HG02885 (cell line): Measurements from ENCODE around the gene CCNL2.
"Not testable (repeated sequence)": the region's sequence is repeated elsewhere in the genome, so short reads cannot be mapped to it uniquely, and the experiment has no call there.

Experiments
- ATAC-seq: cut with Tn5 transposase; IDR thresholded peaks from one replicate; pipeline ENCODE4 v1.9.1; 2021; ENCODE audit warnings: mild to moderate bottlenecking; ENCODE audit not compliant: unreplicated experiment, poor library complexity

CCNL2 gene

GRCh38 chr1:1432951-1433803 lies 34.0 kb upstream of the CCNL2 start:
- ATAC-seq = no peak

DNA sequence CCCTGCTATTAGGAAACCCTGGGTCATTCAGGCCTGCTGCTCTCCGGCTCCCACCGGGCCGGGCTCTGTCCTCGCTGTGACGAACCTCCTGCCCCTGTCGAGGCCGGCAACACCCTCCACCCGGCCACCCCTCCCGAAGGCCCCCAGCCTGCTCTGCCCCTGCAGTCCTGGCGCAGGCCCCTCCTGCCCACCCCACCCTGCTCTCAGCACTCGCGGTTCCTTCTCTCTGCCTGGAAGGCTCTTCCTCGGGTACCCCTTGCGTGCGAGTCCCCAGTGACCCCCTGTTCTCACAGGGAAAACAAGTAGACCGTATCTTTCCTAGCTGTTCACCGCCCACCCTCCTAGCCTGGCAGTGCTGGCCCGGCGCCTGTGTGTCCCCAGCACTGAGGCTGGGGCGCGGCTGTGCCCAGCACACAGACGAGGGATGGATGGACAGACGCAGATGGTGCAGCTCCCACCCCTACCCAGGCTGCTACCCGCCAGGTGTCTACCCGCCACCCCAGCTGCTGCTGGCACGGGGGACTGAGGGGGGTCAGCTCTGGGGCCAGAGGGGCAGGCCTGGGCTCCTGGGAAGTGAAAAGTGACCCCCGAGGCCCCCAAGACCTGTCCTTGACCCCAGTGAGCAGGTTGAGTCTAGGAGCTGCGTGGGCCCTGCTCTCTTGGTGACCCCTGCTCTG lies 33.3 kb upstream of the CCNL2 start:
- ATAC-seq = no peak

GRCh38 chr1:1431845-1432273 lies 32.7 kb upstream of the CCNL2 start:
- no peak for ATAC-seq

- ATAC-seq = no peak
Measured at GRCh38 chr1:1430992-1431844, 32.1 kb upstream of the CCNL2 start.

GRCh38 chr1:1430114-1430982 lies 31.2 kb upstream of the CCNL2 start:
- no peak for ATAC-seq

GRCh38 chr1:1429671-1430073 lies 30.5 kb upstream of the CCNL2 start:
- no peak for ATAC-seq

GRCh38 chr1:1428967-1429366 lies 29.8 kb upstream of the CCNL2 start:
- not testable (repeated sequence) for ATAC-seq

GRCh38 chr1:1428174-1428573 lies 29.0 kb upstream of the CCNL2 start:
- no peak for ATAC-seq

DNA sequence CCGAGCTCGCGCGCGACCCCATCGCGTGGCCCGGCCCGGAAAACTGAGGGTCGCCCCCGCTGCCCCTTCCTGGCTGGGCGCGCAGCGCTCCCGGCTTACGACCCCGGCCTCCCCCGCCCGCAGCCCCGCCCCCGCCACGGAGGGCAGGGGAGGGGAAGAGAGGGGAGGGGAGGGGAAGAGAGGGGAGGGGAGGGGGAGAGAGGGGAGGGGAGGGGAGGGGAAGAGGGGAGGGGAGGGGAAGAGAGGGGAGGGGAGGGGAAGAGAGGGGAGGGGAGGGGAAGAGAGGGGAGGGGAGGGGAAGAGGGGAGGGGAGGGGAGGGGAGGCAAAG lies 28.6 kb upstream of the CCNL2 start:
- no peak for ATAC-seq

DNA sequence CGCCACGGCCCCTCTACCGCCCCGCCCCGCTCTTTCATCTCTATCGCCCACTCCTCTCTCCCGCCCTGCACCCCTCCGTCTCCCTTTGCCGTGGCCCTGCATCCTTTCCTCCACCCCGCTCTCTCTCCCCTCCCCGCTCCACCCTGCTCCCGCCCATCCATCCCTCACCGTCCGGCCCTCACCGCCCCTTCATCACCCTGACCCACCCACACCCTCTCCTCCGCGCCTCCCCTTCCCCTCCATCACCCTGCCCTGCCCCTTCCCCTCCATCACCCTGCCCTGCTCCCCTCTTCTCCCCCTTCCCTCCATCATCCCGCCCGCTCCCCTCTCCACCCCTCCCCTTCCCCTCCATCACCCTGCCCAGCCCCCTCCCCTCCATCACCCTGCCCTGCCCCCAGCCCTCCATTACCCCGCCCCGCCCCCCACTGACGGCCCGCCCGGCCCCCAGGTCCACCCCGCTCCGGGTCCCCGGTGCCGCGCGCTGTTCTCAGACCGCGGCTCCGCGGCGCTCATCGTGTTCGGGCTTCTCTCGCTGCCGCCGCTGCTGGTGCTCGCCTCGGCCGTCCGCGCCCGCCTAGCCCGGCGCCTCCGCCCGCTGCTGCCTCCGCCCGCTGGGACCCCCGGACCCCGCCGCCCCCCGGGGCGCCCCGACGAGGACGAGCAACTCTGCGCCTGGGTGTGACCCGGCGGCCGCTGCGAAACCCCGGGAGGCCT lies 28.1 kb upstream of the CCNL2 start:
- no peak for ATAC-seq

- no peak for ATAC-seq
Measured at GRCh38 chr1:1426496-1427105, 27.5 kb upstream of the CCNL2 start.

- no peak for ATAC-seq
Measured at GRCh38 chr1:1425753-1426495, 26.8 kb upstream of the CCNL2 start.

- ATAC-seq = no peak
Measured at GRCh38 chr1:1425426-1425752, 26.3 kb upstream of the CCNL2 start.

DNA sequence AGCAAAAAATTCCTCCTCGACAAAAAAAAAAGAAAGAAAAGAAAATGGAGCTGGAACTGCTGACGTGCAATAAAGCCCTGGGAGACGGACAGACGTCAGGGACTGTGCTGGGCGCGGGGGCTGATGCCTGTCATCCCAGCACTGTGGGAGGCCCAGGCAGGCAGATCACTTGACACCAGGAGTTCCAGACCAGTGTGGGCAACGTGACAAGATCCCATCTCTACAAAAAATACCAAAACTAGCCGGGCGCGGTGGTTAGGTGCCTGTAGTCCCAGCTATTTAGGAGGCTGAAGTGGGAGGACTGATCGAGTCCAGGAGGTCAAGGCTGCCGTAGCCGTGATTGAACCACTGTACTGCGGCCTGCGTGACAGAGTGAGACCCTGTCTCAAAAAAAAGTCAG lies 25.6 kb upstream of the CCNL2 start:
- ATAC-seq = no peak

- no peak for ATAC-seq
Measured at GRCh38 chr1:1423245-1423597, 24.1 kb upstream of the CCNL2 start.

DNA sequence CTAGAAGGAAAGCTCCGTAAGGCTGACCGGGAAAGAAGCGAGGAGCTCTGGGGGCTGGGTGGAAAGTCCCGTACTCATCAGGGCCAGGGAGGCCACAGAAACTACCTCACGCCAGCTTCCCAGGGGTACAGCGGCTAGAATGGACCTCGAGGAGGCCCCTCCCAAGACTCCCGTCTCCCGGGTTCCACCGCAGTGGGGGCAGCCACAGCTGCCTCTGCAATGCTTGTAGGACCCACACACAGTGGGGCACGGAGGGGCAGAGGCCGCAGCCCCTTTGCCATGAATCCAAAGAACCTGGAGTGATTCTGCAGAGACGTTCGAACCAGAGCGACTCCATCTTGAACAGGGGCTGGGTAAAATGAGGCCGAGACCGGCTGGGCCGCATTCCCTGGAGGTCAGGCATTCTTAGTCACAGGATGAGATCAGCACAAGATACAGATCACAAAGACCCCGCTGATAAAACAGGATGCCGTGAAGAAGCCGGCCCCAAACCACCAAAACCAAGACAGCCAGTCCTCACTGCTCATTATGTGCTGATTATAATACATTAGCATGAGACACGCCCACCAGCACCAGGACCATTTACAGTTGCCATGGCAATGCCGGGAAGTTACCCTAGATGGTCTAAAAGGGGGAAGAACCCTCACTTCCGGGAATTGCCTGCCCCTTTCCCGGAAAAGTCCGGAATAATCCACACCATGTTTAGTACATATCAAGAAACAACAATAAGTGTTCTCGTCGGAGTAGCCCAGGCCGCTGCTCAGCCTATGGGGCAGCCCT lies 23.5 kb upstream of the CCNL2 start:
- ATAC-seq = no peak

DNA sequence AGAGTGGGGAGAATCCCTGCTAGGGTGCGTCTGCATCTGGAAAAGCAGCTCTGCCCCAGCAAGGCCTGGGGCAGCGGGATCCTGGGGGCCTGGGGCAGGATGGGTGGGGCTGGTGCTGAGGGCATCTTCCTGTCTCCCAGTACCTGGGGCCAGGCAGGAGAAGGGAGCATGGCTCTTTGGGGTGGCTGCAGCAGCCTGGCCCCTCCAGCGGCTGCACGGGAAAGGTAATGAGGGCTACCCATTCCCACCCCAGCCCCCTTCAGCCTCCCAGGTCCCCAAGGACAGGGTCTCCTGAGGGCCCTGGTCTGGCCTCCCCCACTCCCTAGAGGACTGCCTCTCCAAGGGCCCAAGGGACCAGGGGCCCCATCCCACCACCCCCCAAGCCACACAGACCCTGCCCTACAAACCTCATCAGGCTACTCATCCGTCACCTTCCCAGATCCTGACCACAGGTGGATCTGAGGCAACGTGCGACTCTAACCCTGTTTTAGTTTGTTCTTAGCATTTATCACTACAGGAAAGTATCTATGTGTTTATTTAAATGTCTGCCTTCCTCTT lies 22.9 kb upstream of the CCNL2 start:
- ATAC-seq = no peak
